Upper lobe of left lung (tissue), 4 donors: ENCODE measurements around the gene POMGNT2.

ENCODE experiments used
- POLR2AphosphoS5 ChIP-seq, 2 donors: sonication (generic); formaldehyde crosslinking; IDR thresholded peaks; one replicate each; pipeline ENCODE4 v1.5.1; 2017; ENCODE audit warnings: antibody characterized with exemption in 2 of 2
- TF ChIP-seq, protein P1 (sequence below), 6 experiments: fragments of 450-650 bp in 4 of 6; fragments of 200-600 bp in 2 of 6; sonication (generic) in 2 of 6; IDR thresholded peaks; one replicate each; pipeline ENCODE4 v1.5.1; 2016 to 2019; ENCODE audit warnings: antibody characterized with exemption in 6 of 6

DNA sequence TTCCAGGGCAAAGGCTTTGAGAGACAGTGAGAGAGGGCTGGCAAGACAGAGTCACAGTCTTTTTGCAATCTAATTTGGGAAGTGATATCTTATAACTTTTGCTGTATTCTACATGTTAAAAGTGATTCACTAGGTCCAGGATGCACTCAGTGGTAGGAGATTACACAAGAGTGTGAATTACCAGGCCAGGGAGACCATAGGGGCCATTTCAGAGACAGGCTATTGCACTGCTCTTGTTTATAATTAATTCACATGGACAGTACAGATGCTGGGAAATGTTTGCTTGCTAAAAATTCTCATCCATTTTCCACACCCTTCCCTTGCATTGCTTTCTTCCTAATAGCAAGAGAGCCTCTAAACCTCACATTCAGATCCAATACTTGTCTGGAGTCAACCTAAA, 22.6 kb upstream of the POMGNT2 start:
- no peak for TF ChIP-seq POLR2AphosphoS5 (IDR thresholded peaks at IDR 0.05)
- TF ChIP-seq, protein P1, sequence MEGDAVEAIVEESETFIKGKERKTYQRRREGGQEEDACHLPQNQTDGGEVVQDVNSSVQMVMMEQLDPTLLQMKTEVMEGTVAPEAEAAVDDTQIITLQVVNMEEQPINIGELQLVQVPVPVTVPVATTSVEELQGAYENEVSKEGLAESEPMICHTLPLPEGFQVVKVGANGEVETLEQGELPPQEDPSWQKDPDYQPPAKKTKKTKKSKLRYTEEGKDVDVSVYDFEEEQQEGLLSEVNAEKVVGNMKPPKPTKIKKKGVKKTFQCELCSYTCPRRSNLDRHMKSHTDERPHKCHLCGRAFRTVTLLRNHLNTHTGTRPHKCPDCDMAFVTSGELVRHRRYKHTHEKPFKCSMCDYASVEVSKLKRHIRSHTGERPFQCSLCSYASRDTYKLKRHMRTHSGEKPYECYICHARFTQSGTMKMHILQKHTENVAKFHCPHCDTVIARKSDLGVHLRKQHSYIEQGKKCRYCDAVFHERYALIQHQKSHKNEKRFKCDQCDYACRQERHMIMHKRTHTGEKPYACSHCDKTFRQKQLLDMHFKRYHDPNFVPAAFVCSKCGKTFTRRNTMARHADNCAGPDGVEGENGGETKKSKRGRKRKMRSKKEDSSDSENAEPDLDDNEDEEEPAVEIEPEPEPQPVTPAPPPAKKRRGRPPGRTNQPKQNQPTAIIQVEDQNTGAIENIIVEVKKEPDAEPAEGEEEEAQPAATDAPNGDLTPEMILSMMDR (IDR thresholded peaks at IDR 0.05), result no peak
